ENCODE data around the gene CCDC24. TPM values are rescaled to one million over a fixed set of nuclear protein-coding genes. Genes with fewer than 3 reads are reported as not detected.

Gene CCDC24
- total RNA-seq, 1 experiment from 2014 or later: 31.2 TPM

GRCh38 chr1:43960798-43961197 is 30.6 kb upstream of the CCDC24 start:
- DNase-seq (ENCODE audit: low read depth): no peak
- in situ Hi-C loops (cut with HindIII; ENCODE audit: low pct_unique_long_range_greater_than_20kb, low sequenced_read_pairs): no loop called here

- no peak for DNase-seq (ENCODE audit: low read depth)
- in situ Hi-C loops (cut with HindIII; ENCODE audit: low pct_unique_long_range_greater_than_20kb, low sequenced_read_pairs): no loop called here
Measured at GRCh38 chr1:43961692-43962091, 29.7 kb upstream of the CCDC24 start.

- in situ Hi-C loops (cut with HindIII; ENCODE audit: low pct_unique_long_range_greater_than_20kb, low sequenced_read_pairs): no loop called here
- DNase-seq (ENCODE audit: low read depth): no peak
Measured at GRCh38 chr1:43962324-43962723, 29.1 kb upstream of the CCDC24 start.

- no peak for DNase-seq (ENCODE audit: low read depth)
- in situ Hi-C loops (cut with HindIII; ENCODE audit: low pct_unique_long_range_greater_than_20kb, low sequenced_read_pairs): no loop called here
Measured at GRCh38 chr1:43963006-43963405, 28.4 kb upstream of the CCDC24 start.

- DNase-seq (ENCODE audit: low read depth): no peak
- in situ Hi-C loops (cut with HindIII; ENCODE audit: low pct_unique_long_range_greater_than_20kb, low sequenced_read_pairs): no loop called here
Measured at GRCh38 chr1:43963890-43964289, 27.5 kb upstream of the CCDC24 start.

- in situ Hi-C loops (cut with HindIII; ENCODE audit: low pct_unique_long_range_greater_than_20kb, low sequenced_read_pairs): no loop called here
- DNase-seq (ENCODE audit: low read depth): no peak
Measured at GRCh38 chr1:43965316-43965715, 26.1 kb upstream of the CCDC24 start.

GRCh38 chr1:43968348-43968948 is 23.0 kb upstream of the CCDC24 start:
- in situ Hi-C loops (cut with HindIII; ENCODE audit: low pct_unique_long_range_greater_than_20kb, low sequenced_read_pairs): no loop called here

GRCh38 chr1:43969416-43969745 is 22.0 kb upstream of the CCDC24 start:
- no peak for DNase-seq (ENCODE audit: low read depth)
- in situ Hi-C loops (cut with HindIII; ENCODE audit: low pct_unique_long_range_greater_than_20kb, low sequenced_read_pairs): no loop called here

More at GRCh38 chr1:43968348-43968948, 23.0 kb upstream of the CCDC24 start:
- peak; percentile 39 for DNase-seq (ENCODE audit: low read depth)

- in situ Hi-C loops (cut with HindIII; ENCODE audit: low pct_unique_long_range_greater_than_20kb, low sequenced_read_pairs): no loop called here
- DNase-seq (ENCODE audit: low read depth): peak; percentile 83
Measured at GRCh38 chr1:43969746-43970466, 21.5 kb upstream of the CCDC24 start, which contains the start of gene DPH2. TSS of gene DPH2 (plus strand) at chr1:43970010. CDS start at chr1:43970176, 166 bp downstream.

GRCh38 chr1:43970502-43970901 is 20.9 kb upstream of the CCDC24 start:
- in situ Hi-C loops (cut with HindIII; ENCODE audit: low pct_unique_long_range_greater_than_20kb, low sequenced_read_pairs): no loop called here
- DNase-seq (ENCODE audit: low read depth): no peak

- no peak for DNase-seq (ENCODE audit: low read depth)
- in situ Hi-C loops (cut with HindIII; ENCODE audit: low pct_unique_long_range_greater_than_20kb, low sequenced_read_pairs): no loop called here
Measured at GRCh38 chr1:43970911-43971310, 20.5 kb upstream of the CCDC24 start.

GRCh38 chr1:43971336-43971980 is 19.9 kb upstream of the CCDC24 start:
- in situ Hi-C loops (cut with HindIII; ENCODE audit: low pct_unique_long_range_greater_than_20kb, low sequenced_read_pairs): no loop called here
- DNase-seq (ENCODE audit: low read depth): no peak

GRCh38 chr1:43973981-43974442 is 17.4 kb upstream of the CCDC24 start:
- in situ Hi-C loops (cut with HindIII; ENCODE audit: low pct_unique_long_range_greater_than_20kb, low sequenced_read_pairs): no loop called here
- DNase-seq (ENCODE audit: low read depth): no peak

GRCh38 chr1:43974443-43975248 is 16.8 kb upstream of the CCDC24 start, which contains the start of gene ATP6V0B:
TSS of gene ATP6V0B (plus strand) at chr1:43974960. CDS start at chr1:43975041, 81 bp downstream.
- in situ Hi-C loops (cut with HindIII; ENCODE audit: low pct_unique_long_range_greater_than_20kb, low sequenced_read_pairs): no loop called here

GRCh38 chr1:43975249-43975961 is 16.0 kb upstream of the CCDC24 start:
- DNase-seq (ENCODE audit: low read depth): no peak
- in situ Hi-C loops (cut with HindIII; ENCODE audit: low pct_unique_long_range_greater_than_20kb, low sequenced_read_pairs): no loop called here

More at GRCh38 chr1:43974443-43975248, 16.8 kb upstream of the CCDC24 start, which contains the start of gene ATP6V0B:
- peak; percentile 87 for DNase-seq (ENCODE audit: low read depth)

GRCh38 chr1:43976045-43976444 is 15.4 kb upstream of the CCDC24 start:
- DNase-seq (ENCODE audit: low read depth): no peak
- in situ Hi-C loops (cut with HindIII; ENCODE audit: low pct_unique_long_range_greater_than_20kb, low sequenced_read_pairs): no loop called here

- in situ Hi-C loops (cut with HindIII; ENCODE audit: low pct_unique_long_range_greater_than_20kb, low sequenced_read_pairs): no loop called here
- DNase-seq (ENCODE audit: low read depth): no peak
Measured at GRCh38 chr1:43976890-43977289, 14.5 kb upstream of the CCDC24 start.
